Stimulated activated naive B cell treated with anti-CD40 and anti-IgM and Interleukin-4, amounts not matched to agents 10 μg/mL and 1 μg/mL and 100 μg/mL, for 72 hours (primary cell): ENCODE data around the gene VWDE.

Source experiments
- ATAC-seq, 2 donors: fragments of 150-1000 bp; cut with Tn5 transposase; replicated peaks; 2 replicates each; pipeline ENCODE4 v1.10.0; 2021; ENCODE audit warnings: moderate library complexity in 1 of 2
- DNase-seq: peaks from one replicate; pipeline ENCODE4 v3.0.0; 2021
- H3K27ac Mint-ChIP-seq: one replicate; pipeline ENCODE4 v1.8.0; 2022; ENCODE audit warnings: mild to moderate bottlenecking, mixed read lengths
- H3K27me3 Mint-ChIP-seq, 2 donors: one replicate each; pipeline ENCODE4 v1.8.0; 2022; ENCODE audit warnings: mixed read lengths in 2 of 2
- H3K36me3 Mint-ChIP-seq, 2 donors: one replicate each; pipeline ENCODE4 v1.8.0; 2022; ENCODE audit warnings: mixed read lengths in 2 of 2, mild to moderate bottlenecking in 1 of 2
- H3K4me1 Mint-ChIP-seq, 2 donors: one replicate each; pipeline ENCODE4 v1.8.0; 2022; ENCODE audit warnings: mixed read lengths in 2 of 2, mild to moderate bottlenecking in 1 of 2
- H3K4me3 Mint-ChIP-seq, 2 donors: one replicate each; pipeline ENCODE4 v1.8.0; 2022; ENCODE audit warnings: mild to moderate bottlenecking in 2 of 2, mixed read lengths in 2 of 2, moderate library complexity in 1 of 2
- H3K9me3 Mint-ChIP-seq, 2 donors: one replicate each; pipeline ENCODE4 v1.8.0; 2022; ENCODE audit warnings: mixed read lengths in 2 of 2, mild to moderate bottlenecking in 1 of 2

The VWDE gene

GRCh38 chr7:12299367-12299766, 104.3 kb downstream of the VWDE start:
- no peaks in the 10 kb centered on the region for H3K27me3 Mint-ChIP-seq

GRCh38 chr7:12297283-12298108, 106.2 kb downstream of the VWDE start:
- no peaks in the 10 kb centered on the region for H3K9me3 Mint-ChIP-seq
- ATAC-seq = no peak
- H3K4me1 Mint-ChIP-seq = peaks cover 10 to 14% of the 10 kb centered on the region in 2 donors
- no peaks in the 10 kb centered on the region for H3K36me3 Mint-ChIP-seq
- no peaks in the 10 kb centered on the region for H3K27me3 Mint-ChIP-seq
- no peak for DNase-seq
- no peak overlapping the region for H3K27ac Mint-ChIP-seq
- H3K4me3 Mint-ChIP-seq = no peak overlapping the region

More at GRCh38 chr7:12299367-12299766, 104.3 kb downstream of the VWDE start:
- Mint-ChIP-seq H3K27ac (no peak overlapping the region), H3K9me3 (peaks cover 0 to 5% of the 10 kb centered on the region in 2 donors), H3K36me3 (no peaks in the 10 kb centered on the region), H3K4me3 (no peak overlapping the region), H3K4me1 (peaks cover 10 to 12% of the 10 kb centered on the region in 2 donors)
- ATAC-seq = no peak
- no peak for DNase-seq

DNA sequence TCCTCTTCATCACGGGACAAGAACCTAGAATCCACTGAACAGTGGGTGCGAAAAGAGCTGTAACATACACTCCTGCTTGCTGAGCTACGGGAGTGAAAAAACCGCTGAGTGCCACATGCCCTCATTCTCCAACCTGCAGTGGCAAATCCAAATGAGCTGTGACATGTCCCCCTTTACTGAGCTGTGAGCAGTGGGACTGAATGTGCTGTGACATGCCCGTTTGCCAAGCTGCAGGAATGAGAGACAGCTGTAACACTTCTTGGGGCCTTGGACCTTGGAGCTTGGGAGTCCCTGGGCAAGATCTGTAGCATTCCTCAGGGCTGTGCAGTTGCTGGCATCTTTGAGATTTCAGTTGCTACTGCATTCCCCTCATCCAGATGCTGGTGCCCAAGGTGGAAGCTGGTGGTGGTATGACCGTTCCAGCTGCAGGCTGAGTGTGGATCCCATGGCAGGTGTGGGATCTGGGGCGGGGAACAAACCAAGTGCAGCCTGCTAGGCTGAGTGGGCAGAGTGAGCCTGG, 107.6 kb downstream of the VWDE start:
- H3K4me1 Mint-ChIP-seq = peaks cover 9 to 14% of the 10 kb centered on the region in 2 donors
- H3K9me3 Mint-ChIP-seq = peaks cover 0 to 1% of the 10 kb centered on the region in 2 donors
- ATAC-seq (no peak), DNase-seq (no peak)
- H3K4me3 Mint-ChIP-seq = no peak overlapping the region
- no peak overlapping the region for H3K27ac Mint-ChIP-seq
- no peaks in the 10 kb centered on the region for H3K36me3 Mint-ChIP-seq
- no peaks in the 10 kb centered on the region for H3K27me3 Mint-ChIP-seq

DNA sequence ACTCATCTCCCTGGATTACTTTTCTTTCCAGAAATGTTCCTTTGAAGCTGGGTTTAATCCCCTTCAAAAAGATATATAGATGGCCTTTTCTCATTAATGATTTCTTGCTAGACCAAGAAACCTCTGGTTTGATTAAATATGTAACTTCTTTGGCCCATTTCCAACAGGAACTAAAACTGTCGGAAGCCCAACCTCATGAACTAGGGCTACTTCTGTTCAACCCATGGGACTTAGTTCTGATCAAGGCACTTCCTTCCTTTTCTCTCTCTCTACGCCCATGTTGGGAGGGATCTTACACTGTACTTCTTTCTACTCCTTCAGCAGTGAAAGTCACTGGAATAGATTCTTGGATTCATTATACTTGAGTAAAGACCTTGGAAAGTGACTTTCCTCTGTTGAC, 109.0 kb downstream of the VWDE start:
- DNase-seq (no peak), ATAC-seq (peak; percentile 88 to 93)
- H3K4me3 Mint-ChIP-seq = no peak overlapping the region
- H3K27me3 Mint-ChIP-seq = no peaks in the 10 kb centered on the region
- no peak overlapping the region for H3K27ac Mint-ChIP-seq
- peaks cover 7 to 14% of the 10 kb centered on the region in 2 donors for H3K4me1 Mint-ChIP-seq
- H3K36me3 Mint-ChIP-seq = peaks cover 3% of the 10 kb centered on the region in 2 donors
- peaks cover 8 to 9% of the 10 kb centered on the region in 2 donors for H3K9me3 Mint-ChIP-seq

- Mint-ChIP-seq H3K36me3 (peaks cover 6 to 8% of the 10 kb centered on the region in 2 donors), H3K27me3 (peaks cover 0 to 7% of the 10 kb centered on the region in 2 donors), H3K9me3 (peaks cover 14 to 16% of the 10 kb centered on the region in 2 donors), H3K27ac (no peak overlapping the region), H3K4me3 (no peak overlapping the region), H3K4me1 (peaks cover 7 to 14% of the 10 kb centered on the region in 2 donors)
- DNase-seq (no peak), ATAC-seq (no peak)
Measured at GRCh38 chr7:12291870-12292269, 111.8 kb downstream of the VWDE start.

DNA sequence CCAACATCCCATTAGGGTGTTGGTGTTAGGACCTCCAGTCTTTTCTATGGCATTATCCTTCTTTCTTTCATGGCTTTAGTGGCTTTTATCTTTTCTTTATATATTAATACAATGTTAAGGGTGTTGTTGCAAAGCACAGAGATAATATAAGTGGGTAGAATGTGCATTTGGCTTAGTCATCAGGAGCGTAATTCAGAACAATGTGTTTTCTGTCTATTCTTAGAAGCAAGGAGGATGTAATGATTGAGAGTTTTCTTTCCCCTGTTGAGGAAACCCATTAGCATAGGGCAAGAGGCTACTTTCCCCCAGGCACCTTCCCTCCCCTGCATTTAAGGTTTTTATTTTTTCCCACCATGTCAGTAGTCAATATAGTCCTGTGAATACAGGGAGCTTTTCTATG, 112.9 kb downstream of the VWDE start:
- DNase-seq (no peak), ATAC-seq (no peak)
- Mint-ChIP-seq H3K36me3 (peaks cover 6 to 8% of the 10 kb centered on the region in 2 donors), H3K4me3 (no peak overlapping the region), H3K27me3 (peaks cover 0 to 7% of the 10 kb centered on the region in 2 donors), H3K4me1 (peaks cover 5 to 14% of the 10 kb centered on the region in 2 donors), H3K9me3 (peaks cover 14 to 16% of the 10 kb centered on the region in 2 donors), H3K27ac (no peak overlapping the region)

DNA sequence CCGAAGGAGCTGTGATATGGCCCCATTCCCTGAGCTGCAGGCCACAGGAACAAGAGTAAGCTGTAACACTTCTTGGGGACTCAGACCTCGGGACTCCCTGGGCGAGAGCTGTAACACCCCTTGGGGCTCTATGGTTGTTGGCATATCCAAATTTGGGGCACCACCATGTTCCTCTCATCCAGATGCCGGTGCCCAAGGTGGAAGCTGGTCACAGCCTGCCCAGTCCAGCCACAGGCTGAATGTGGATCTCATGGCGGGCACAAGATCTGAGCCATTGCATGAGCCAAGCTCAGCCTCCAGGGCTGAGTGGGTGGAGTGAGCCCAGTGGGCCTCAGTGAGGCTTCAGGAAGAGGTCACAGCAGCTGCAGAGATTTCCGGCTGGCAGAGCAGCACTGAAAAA, 113.7 kb downstream of the VWDE start:
- Mint-ChIP-seq H3K36me3 (peaks cover 6 to 8% of the 10 kb centered on the region in 2 donors), H3K4me3 (no peak overlapping the region), H3K27me3 (peaks cover 0 to 7% of the 10 kb centered on the region in 2 donors), H3K27ac (no peak overlapping the region), H3K4me1 (peaks cover 2 to 9% of the 10 kb centered on the region in 2 donors), H3K9me3 (peaks cover 14 to 16% of the 10 kb centered on the region in 2 donors)
- ATAC-seq (no peak), DNase-seq (no peak)

- Mint-ChIP-seq H3K9me3 (peaks cover 14 to 16% of the 10 kb centered on the region in 2 donors), H3K27ac (no peak overlapping the region), H3K27me3 (peaks cover 4 to 7% of the 10 kb centered on the region in 2 donors), H3K4me1 (no peaks in the 10 kb centered on the region), H3K4me3 (no peak overlapping the region), H3K36me3 (peaks cover 6 to 8% of the 10 kb centered on the region in 2 donors)
- DNase-seq = no peak
- ATAC-seq = no peak
Measured at GRCh38 chr7:12287901-12288300, 115.8 kb downstream of the VWDE start.

- Mint-ChIP-seq H3K36me3 (peaks cover 2 to 8% of the 10 kb centered on the region in 2 donors), H3K4me3 (no peak overlapping the region), H3K4me1 (no peaks in the 10 kb centered on the region), H3K9me3 (peaks cover 4% of the 10 kb centered on the region in 2 donors), H3K27ac (no peak overlapping the region), H3K27me3 (peaks cover 12 to 14% of the 10 kb centered on the region in 2 donors)
- ATAC-seq = no peak
- no peak for DNase-seq
Measured at GRCh38 chr7:12281038-12281437, 122.6 kb downstream of the VWDE start.
